NT2/D1 (cell line): ENCODE results near the gene PSPC1.

Source experiments
- SUZ12 ChIP-seq: IDR thresholded peaks from 2 replicates; pipeline ENCODE4 v1.6.1; 2011; ENCODE audit not compliant: insufficient read length, insufficient read depth; ENCODE audit errors: extremely low read depth
- YY1 ChIP-seq: IDR thresholded peaks from 2 replicates; pipeline ENCODE4 v1.6.1; 2011; ENCODE audit not compliant: insufficient read length, insufficient read depth
- ZNF274 ChIP-seq: IDR thresholded peaks from 2 replicates; pipeline ENCODE4 v1.6.1; 2011; ENCODE audit warnings: mild to moderate bottlenecking, low read depth, low read length

- no peak for TF ChIP-seq ZNF274
- TF ChIP-seq YY1: no peak
- no peak for TF ChIP-seq SUZ12
These were observed 39.9 kb upstream of the PSPC1 start for GRCh38 chr13:19822673-19823072.
